ENCODE results near the gene MBP. TPM values are rescaled to one million over a fixed set of nuclear protein-coding genes. Genes with fewer than 3 reads are reported as not detected.

Gene MBP
- total and polyA plus RNA-seq, 2 donors (not counting 3 experiments of a cell fraction or from before 2014, with no cell fraction given): 1.7 to 2.3 TPM

DNA sequence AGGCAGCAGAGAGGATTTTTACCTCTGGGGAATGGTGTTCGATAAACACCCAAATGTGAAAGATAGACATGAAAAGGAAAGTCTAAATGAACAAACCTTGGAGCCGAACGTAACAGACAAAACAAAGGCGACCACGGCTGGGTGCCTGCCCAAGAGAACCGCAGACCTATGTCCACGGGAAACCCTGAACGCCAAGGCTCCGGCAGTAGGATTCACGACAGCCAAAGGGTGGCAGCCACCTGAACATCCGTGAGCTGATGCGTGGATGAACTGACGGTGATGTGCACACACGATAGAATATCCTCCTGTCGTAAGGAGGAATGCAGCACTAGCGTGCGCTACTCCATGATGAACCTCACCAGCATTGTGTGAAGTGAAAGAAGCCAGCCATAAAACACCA is 85.6 kb downstream of the MBP start:
- H3K27me3 ChIP-seq (ENCODE audit: control insufficient read depth in 2 of 2, insufficient read depth in 2 of 2, low read length in 2 of 2): no peaks in the 10 kb centered on the region
- no peak for FAIRE-seq
- dilution Hi-C loops (cut with MboI; ENCODE audit: extremely low pct_ligation_motif_present, low sequenced_read_pairs): no loop called here
- H2AFZ ChIP-seq (ENCODE audit: low read depth, low read length): no peak overlapping the region
- H3K9me3 ChIP-seq (replicated peaks; ENCODE audit: control insufficient read depth, insufficient read depth, low read length): no peaks in the 10 kb centered on the region
- no peaks in the 10 kb centered on the region for H3K36me3 ChIP-seq (ENCODE audit: control insufficient read depth in 2 of 2, extremely low read depth in 1 of 2, insufficient read depth in 2 of 2, low read length in 2 of 2)
- H3K4me1 ChIP-seq (ENCODE audit: control insufficient read depth, extremely low read depth, insufficient read depth, low read length): no peaks in the 10 kb centered on the region
- no peak overlapping the region for H3K9ac ChIP-seq (replicated peaks; ENCODE audit: extremely low read depth, insufficient read depth, low read length)
- no peak for DNase-seq (ENCODE audit: low read depth, low spot score)
- H3K79me2 ChIP-seq (ENCODE audit: control insufficient read depth, insufficient read depth, low read length): no peaks in the 10 kb centered on the region
- ChIA-PET CTCF (no interaction called here), POLR2A (no interaction called here)
- no peaks in the 10 kb centered on the region for H3K9me1 ChIP-seq (replicated peaks; ENCODE audit: control insufficient read depth, extremely low read depth, insufficient read depth, low read length)
- TF ChIP-seq GATA2 (IDR thresholded peaks at IDR 0.05; ENCODE audit: insufficient read depth, insufficient read length, low read depth, low read length) (no peak), FOS (IDR thresholded peaks at IDR 0.05; ENCODE audit: borderline replicate concordance, insufficient read depth, low read length) (no peak), POLR2AphosphoS5 (IDR thresholded peaks at IDR 0.05; ENCODE audit: insufficient read depth, low read depth, low read length) (no peak), MYC (IDR thresholded peaks at IDR 0.05; ENCODE audit: low read depth, low read length) (no peak), EZH2 (IDR thresholded peaks at IDR 0.05; ENCODE audit: borderline replicate concordance, low read depth, low read length, severe bottlenecking) (no peak), POLR2A (IDR thresholded peaks at IDR 0.05; ENCODE audit: low read depth, low read length) (no peak), JUN (IDR thresholded peaks at IDR 0.05; ENCODE audit: borderline replicate concordance, insufficient read depth, insufficient read length, low read depth) (no peak)
- TF ChIP-seq, protein P1, sequence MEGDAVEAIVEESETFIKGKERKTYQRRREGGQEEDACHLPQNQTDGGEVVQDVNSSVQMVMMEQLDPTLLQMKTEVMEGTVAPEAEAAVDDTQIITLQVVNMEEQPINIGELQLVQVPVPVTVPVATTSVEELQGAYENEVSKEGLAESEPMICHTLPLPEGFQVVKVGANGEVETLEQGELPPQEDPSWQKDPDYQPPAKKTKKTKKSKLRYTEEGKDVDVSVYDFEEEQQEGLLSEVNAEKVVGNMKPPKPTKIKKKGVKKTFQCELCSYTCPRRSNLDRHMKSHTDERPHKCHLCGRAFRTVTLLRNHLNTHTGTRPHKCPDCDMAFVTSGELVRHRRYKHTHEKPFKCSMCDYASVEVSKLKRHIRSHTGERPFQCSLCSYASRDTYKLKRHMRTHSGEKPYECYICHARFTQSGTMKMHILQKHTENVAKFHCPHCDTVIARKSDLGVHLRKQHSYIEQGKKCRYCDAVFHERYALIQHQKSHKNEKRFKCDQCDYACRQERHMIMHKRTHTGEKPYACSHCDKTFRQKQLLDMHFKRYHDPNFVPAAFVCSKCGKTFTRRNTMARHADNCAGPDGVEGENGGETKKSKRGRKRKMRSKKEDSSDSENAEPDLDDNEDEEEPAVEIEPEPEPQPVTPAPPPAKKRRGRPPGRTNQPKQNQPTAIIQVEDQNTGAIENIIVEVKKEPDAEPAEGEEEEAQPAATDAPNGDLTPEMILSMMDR (IDR thresholded peaks at IDR 0.05; ENCODE audit: extremely low read depth in 1 of 2, insufficient read depth in 1 of 2, low read depth in 1 of 2, low read length in 2 of 2): no peak
- TF ChIP-seq, protein P2, sequence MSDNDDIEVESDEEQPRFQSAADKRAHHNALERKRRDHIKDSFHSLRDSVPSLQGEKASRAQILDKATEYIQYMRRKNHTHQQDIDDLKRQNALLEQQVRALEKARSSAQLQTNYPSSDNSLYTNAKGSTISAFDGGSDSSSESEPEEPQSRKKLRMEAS (IDR thresholded peaks at IDR 0.05; ENCODE audit: insufficient read depth, insufficient read length): no peak
- H3K4me2 ChIP-seq (ENCODE audit: insufficient read depth, low read length): no peak overlapping the region
- H4K20me1 ChIP-seq (replicated peaks; ENCODE audit: control insufficient read depth, extremely low read depth, insufficient read depth, low read length): no peaks in the 10 kb centered on the region
- BruUV-seq (replicated peaks): no TSS peak
- no peak overlapping the region for H3K4me3 ChIP-seq (replicated peaks in 1 of 3; ENCODE audit: insufficient read depth in 1 of 3, low read depth in 1 of 3, low read length in 3 of 3)
- H3K27ac ChIP-seq (ENCODE audit: insufficient read depth, low read depth, low read length): no peak overlapping the region
- intact Hi-C loops (cut with micrococcal nuclease): no loop called here

All from endothelial cell of umbilical vein (primary cell).